Activated naive CD4-positive, alpha-beta T cell treated with anti-CD3 and anti-CD28 coated beads, Interleukin-2, amount 10 ng/mL, durations not matched to agents 7 days and 5 days (primary cell): ENCODE data around the gene ACAP2.
A peak's percentile ranks its signal among the peaks of the same experiment; 100 is the strongest.

Experiments
- CTCF ChIA-PET: fragments of 350-600 bp; sonication (Branson Sonifier 250); formaldehyde crosslinking; loops from one replicate; lab custom pipeline; 2021; ENCODE audit warnings: antibody characterized with exemption; lab: Charles Lee
- DNase-seq: peaks from one replicate; pipeline ENCODE4 v3.0.0-alpha.2; 2020
- H3K27ac Mint-ChIP-seq: one replicate; pipeline ENCODE4 v1.8.0; 2021; ENCODE audit warnings: mild to moderate bottlenecking, moderate library complexity, mixed read lengths
- H3K27me3 Mint-ChIP-seq: one replicate; pipeline ENCODE4 v1.8.0; 2021; ENCODE audit warnings: mild to moderate bottlenecking, mixed read lengths
- H3K36me3 Mint-ChIP-seq: one replicate; pipeline ENCODE4 v1.8.0; 2021; ENCODE audit warnings: mixed read lengths
- H3K4me1 Mint-ChIP-seq: one replicate; pipeline ENCODE4 v1.8.0; 2021; ENCODE audit warnings: mixed read lengths
- H3K4me3 Mint-ChIP-seq: one replicate; pipeline ENCODE4 v1.8.0; 2021; ENCODE audit warnings: mild to moderate bottlenecking, moderate library complexity, mixed read lengths
- H3K9me3 Mint-ChIP-seq: one replicate; pipeline ENCODE4 v1.8.0; 2021; ENCODE audit warnings: mixed read lengths

Gene ACAP2

DNA sequence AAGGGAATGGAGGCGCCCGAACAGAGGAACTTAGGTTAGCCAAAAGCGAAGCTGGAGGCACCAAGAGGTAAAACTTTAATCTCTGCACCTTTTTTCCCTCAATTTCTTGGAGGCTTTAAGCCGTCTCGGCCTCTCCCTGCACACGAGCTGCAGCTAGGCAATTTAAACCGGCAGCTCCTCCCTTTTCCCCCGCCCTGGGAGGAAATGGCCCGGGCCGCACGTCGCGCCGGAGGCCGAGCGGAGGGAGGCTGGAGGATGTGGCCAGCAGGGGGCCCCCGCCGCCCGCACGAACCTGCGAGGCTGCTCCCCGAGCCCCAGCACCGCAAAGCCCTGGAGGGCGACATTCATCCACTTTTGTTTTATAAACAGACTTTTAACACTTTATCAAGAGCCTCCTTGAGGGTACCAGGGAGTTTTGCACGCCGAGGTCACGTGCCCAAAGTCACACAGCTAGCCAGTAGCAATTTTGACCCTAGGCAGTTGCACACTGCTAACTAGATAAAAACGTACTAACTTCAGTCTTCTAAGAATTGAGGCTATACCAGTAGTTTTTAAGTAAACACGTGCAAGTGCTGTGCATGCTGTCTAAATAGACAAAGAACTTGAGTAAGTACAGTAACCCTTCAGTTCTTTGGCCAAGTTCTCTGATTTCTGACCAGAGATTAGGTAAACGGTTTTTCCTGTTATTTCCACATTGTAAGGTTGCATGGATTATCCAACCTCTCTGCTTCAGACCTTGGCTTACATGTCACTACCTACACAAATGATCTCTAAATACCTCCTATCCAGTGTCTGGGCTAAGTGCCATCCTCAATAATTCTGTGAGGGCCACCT is 171.2 kb downstream of the ACAP2 start:
- no peaks in the 10 kb centered on the region for H3K27me3 Mint-ChIP-seq
- no peaks in the 10 kb centered on the region for H3K9me3 Mint-ChIP-seq
- H3K36me3 Mint-ChIP-seq, result peaks cover 7% of the 10 kb centered on the region
- DNase-seq, result peak; percentile 92
- peak overlapping the region; percentile 91 for H3K27ac Mint-ChIP-seq
- H3K4me1 Mint-ChIP-seq, result peaks cover 29% of the 10 kb centered on the region
- H3K4me3 Mint-ChIP-seq, result peak overlapping the region; percentile 85
- CTCF ChIA-PET, result interaction anchor here (0.6 to 3.3 kb wide), 36 partner anchors 8 to 637 kb away, joined by 3 to 111 read pairs (median 5); partner anchors contain the start of genes ACAP2, PPP1R2 and TNK2

DNA sequence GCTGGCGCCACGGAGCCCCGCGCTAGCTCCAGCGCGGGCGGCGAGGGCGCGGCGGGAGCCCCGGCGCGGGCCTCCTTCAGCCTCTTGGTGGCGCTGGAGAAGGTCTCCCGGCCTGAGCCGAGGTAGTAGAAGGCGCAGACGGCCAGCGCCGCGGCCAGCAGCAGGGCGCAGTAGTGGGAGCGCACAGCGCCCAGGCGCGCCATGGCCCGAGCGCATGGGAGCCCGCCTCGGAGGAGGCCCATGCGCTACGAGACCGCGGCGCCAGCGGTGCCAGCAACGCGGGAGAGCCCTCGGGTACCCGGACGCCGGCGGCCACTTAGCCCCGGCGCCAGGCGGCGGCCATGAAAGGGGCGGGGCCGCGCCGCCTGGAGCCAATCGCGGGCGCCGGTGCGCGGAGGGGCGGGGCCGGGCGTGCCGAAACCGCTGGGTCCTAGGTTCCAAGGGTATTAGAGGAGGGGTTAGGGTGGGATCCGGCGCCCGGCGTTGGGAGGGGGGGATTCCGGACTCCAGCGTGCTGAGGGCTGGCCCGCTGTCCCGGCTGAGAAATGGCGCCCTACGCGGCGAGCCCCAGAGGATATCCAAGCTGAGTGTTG is 171.9 kb downstream of the ACAP2 start, which contains the start of gene XXYLT1:
TSS of gene XXYLT1 (minus strand) at position 343 of the 593 bp plus-strand sequence. CDS start at position 242, 101 bp downstream.
- Mint-ChIP-seq H3K4me1 (peaks cover 29% of the 10 kb centered on the region), H3K36me3 (peaks cover 7% of the 10 kb centered on the region), H3K9me3 (no peaks in the 10 kb centered on the region), H3K27me3 (no peaks in the 10 kb centered on the region), H3K4me3 (peak within 1 kb of the TSS; percentile 85), H3K27ac (peak within 1 kb of the TSS; percentile 91)
- CTCF ChIA-PET, result interaction anchor here (0.6 to 3.3 kb wide), 43 partner anchors 8 to 638 kb away, joined by 3 to 111 read pairs (median 4); partner anchors contain the start of genes ACAP2, PPP1R2 and TNK2
- peak; percentile 91 for DNase-seq

- Mint-ChIP-seq H3K36me3 (peaks cover 4% of the 10 kb centered on the region), H3K27ac (peak overlapping the region; percentile 71), H3K27me3 (no peaks in the 10 kb centered on the region), H3K4me1 (peaks cover 31% of the 10 kb centered on the region), H3K9me3 (no peaks in the 10 kb centered on the region), H3K4me3 (peak overlapping the region; percentile 82)
- peak; percentile 64 for DNase-seq
- CTCF ChIA-PET, result interaction anchor here (0.9 to 3.3 kb wide), 23 partner anchors 9 to 597 kb away, joined by 3 to 111 read pairs (median 5); partner anchors contain the start of genes ACAP2 and PPP1R2
Measured at GRCh38 chr3:195270079-195270816, 172.6 kb downstream of the ACAP2 start.

DNA sequence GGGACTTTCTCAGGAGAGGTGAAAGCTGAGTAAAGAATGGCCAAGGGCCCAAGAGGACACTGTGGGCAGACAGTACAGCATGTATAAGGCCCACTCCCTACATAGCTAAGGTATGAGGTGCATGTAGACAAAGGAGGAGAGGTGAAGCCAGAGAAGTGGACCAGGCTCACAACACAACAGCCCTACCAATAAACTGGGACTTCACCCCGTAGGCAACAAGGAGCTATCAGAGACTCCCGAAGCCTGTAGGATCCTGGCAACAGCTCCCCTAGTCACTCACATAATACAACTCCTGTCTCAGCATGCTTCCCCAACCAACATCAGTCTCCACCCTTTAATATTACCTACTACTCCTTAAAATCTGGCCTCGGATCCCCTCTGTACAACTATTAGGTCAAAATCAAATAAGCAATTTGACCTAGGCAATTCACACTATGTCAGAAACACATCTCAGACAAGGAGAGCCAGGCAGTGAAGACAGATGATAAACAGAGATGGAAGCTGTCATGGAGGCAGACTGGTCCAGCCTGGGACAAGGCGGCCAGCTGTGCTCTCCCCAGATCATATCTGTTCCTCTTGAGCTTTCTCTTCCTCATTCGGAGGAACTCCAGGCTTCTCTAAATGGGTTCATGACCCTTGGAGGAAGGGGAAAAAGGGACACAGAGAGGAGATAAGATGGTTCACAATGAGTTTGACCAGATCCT is 173.3 kb downstream of the ACAP2 start:
- CTCF ChIA-PET, result interaction anchor here (0.6 to 3.3 kb wide), 16 partner anchors 8 to 1553 kb away, joined by 3 to 111 read pairs (median 6); partner anchors contain the start of gene ACAP2
- no peak for DNase-seq
- Mint-ChIP-seq H3K9me3 (no peaks in the 10 kb centered on the region), H3K27me3 (no peaks in the 10 kb centered on the region), H3K4me1 (peaks cover 31% of the 10 kb centered on the region), H3K4me3 (peak overlapping the region; percentile 82), H3K27ac (peak overlapping the region; percentile 5), H3K36me3 (peaks cover 4% of the 10 kb centered on the region)

- Mint-ChIP-seq H3K9me3 (no peaks in the 10 kb centered on the region), H3K27ac (no peak overlapping the region), H3K4me3 (peak overlapping the region; percentile 82), H3K27me3 (no peaks in the 10 kb centered on the region), H3K4me1 (peaks cover 36% of the 10 kb centered on the region), H3K36me3 (peaks cover 4% of the 10 kb centered on the region)
- no peak for DNase-seq
- CTCF ChIA-PET, result interaction anchor here (0.6 to 3.3 kb wide), 6 partner anchors 7 to 1552 kb away, joined by 3 to 111 read pairs (median 8); no protein-coding TSS in a partner anchor
Measured at GRCh38 chr3:195268576-195269309, 174.1 kb downstream of the ACAP2 start.

- Mint-ChIP-seq H3K27me3 (no peaks in the 10 kb centered on the region), H3K27ac (no peak overlapping the region), H3K4me3 (no peak overlapping the region), H3K36me3 (peaks cover 5% of the 10 kb centered on the region), H3K4me1 (peaks cover 39% of the 10 kb centered on the region), H3K9me3 (no peaks in the 10 kb centered on the region)
- CTCF ChIA-PET, result no interaction called here
- no peak for DNase-seq
Measured at GRCh38 chr3:195267096-195267495, 175.7 kb downstream of the ACAP2 start.

GRCh38 chr3:195266428-195266827 is 176.4 kb downstream of the ACAP2 start:
- Mint-ChIP-seq H3K36me3 (peaks cover 6% of the 10 kb centered on the region), H3K27ac (no peak overlapping the region), H3K27me3 (no peaks in the 10 kb centered on the region), H3K4me1 (peaks cover 39% of the 10 kb centered on the region), H3K9me3 (no peaks in the 10 kb centered on the region), H3K4me3 (no peak overlapping the region)
- CTCF ChIA-PET, result no interaction called here
- DNase-seq, result no peak

GRCh38 chr3:195265363-195265976 is 177.3 kb downstream of the ACAP2 start:
- H3K27ac Mint-ChIP-seq, result no peak overlapping the region
- CTCF ChIA-PET, result interaction anchor here (1.3 kb wide), 1 partner anchor 583 kb away, joined by 4 read pairs; no protein-coding TSS in a partner anchor
- DNase-seq, result no peak
- H3K4me1 Mint-ChIP-seq, result peaks cover 49% of the 10 kb centered on the region
- no peaks in the 10 kb centered on the region for H3K27me3 Mint-ChIP-seq
- peaks cover 6% of the 10 kb centered on the region for H3K36me3 Mint-ChIP-seq
- no peaks in the 10 kb centered on the region for H3K9me3 Mint-ChIP-seq
- H3K4me3 Mint-ChIP-seq, result no peak overlapping the region

DNA sequence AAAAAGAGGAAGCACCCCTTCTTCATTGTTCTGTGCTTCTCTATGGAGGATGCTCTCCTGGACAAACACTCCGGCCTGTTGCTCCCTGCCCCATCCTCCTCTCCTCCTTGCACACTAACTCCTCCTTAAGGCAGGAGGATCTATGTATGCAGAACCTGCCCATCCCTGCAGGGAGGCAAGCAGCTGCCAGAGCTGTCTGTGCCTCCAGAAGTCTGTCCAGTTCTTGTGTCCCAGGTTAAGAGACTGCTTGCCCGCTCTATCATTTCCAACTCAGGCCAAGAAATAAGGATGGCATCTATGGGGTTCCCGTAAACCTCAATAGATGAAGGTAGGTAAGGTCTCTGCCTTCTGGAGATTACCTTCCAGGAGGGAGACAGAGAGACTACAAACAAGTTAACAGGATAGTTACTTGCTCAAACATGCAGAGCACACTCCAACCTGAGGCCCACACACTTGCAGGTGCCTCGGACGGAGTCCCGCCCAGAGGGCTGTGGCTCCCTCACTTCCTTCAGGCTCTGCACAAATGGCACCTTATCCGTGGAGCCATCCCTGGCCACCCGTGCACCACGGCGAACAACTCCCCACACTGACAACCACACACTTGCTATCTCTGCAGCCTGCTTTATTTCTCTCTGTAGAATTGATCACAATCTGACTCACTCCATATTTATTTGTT is 178.8 kb downstream of the ACAP2 start:
- Mint-ChIP-seq H3K27ac (no peak overlapping the region), H3K36me3 (peaks cover 6% of the 10 kb centered on the region), H3K27me3 (no peaks in the 10 kb centered on the region), H3K9me3 (no peaks in the 10 kb centered on the region), H3K4me3 (no peak overlapping the region), H3K4me1 (peaks cover 40% of the 10 kb centered on the region)
- no peak for DNase-seq
- CTCF ChIA-PET, result interaction anchor here (0.6 to 1.3 kb wide), 3 partner anchors 107 to 582 kb away, joined by 3 to 4 read pairs (median 4); no protein-coding TSS in a partner anchor

- peaks cover 6% of the 10 kb centered on the region for H3K36me3 Mint-ChIP-seq
- no peak overlapping the region for H3K4me3 Mint-ChIP-seq
- CTCF ChIA-PET, result interaction anchor here (0.5 to 3.1 kb wide), 6 partner anchors 8 to 791 kb away, joined by 3 to 9 read pairs (median 5); partner anchors contain the start of gene XXYLT1
- H3K27ac Mint-ChIP-seq, result no peak overlapping the region
- peaks cover 41% of the 10 kb centered on the region for H3K4me1 Mint-ChIP-seq
- DNase-seq, result no peak
- no peaks in the 10 kb centered on the region for H3K9me3 Mint-ChIP-seq
- H3K27me3 Mint-ChIP-seq, result no peaks in the 10 kb centered on the region
Measured at GRCh38 chr3:195263193-195263924, 179.5 kb downstream of the ACAP2 start.

GRCh38 chr3:195261925-195262324 is 180.9 kb downstream of the ACAP2 start:
- DNase-seq, result no peak
- CTCF ChIA-PET, result interaction anchor here (1.4 to 3.1 kb wide), 4 partner anchors 9 to 579 kb away, joined by 3 to 26 read pairs (median 8); partner anchors contain the start of gene XXYLT1
- peaks cover 1% of the 10 kb centered on the region for H3K36me3 Mint-ChIP-seq
- H3K27me3 Mint-ChIP-seq, result no peaks in the 10 kb centered on the region
- no peaks in the 10 kb centered on the region for H3K9me3 Mint-ChIP-seq
- no peak overlapping the region for H3K4me3 Mint-ChIP-seq
- peaks cover 37% of the 10 kb centered on the region for H3K4me1 Mint-ChIP-seq
- H3K27ac Mint-ChIP-seq, result no peak overlapping the region
